Pericardium fibroblast (primary cell): Measurements from ENCODE around the gene NWD2. TPM values are rescaled to one million over a fixed set of nuclear protein-coding genes. Genes with fewer than 3 reads are reported as not detected.

Experiments
- total RNA-seq: library from RNA; depleted of rRNA; stranded (reverse); fragments of >200 nt; gene quantifications from 2 replicates; pipeline ENCODE4 v1.2.3, GENCODE V29; 2015

NWD2 gene
- not detected in 2 replicates for total RNA-seq

GRCh38 chr4:37244583-37245390 is at the start of gene NWD2:
TSS of gene NWD2 (plus strand) at chr4:37244743. CDS start at chr4:37245068, 325 bp downstream.

